Trophoblast cell (in vitro differentiated cells and primary cell): ENCODE measurements around the gene PRRX1.
A peak's percentile ranks its signal among the peaks of the same experiment; 100 is the strongest.

Experiments
- DNase-seq, 2 donors: peaks; one replicate each; pipeline ENCODE4 v3.0.0-alpha.2; 2016
- H2AFZ ChIP-seq: 2 replicates; pipeline ENCODE4 v1.6.1; 2013; ENCODE audit warnings: low read length, moderate library complexity, mild to moderate bottlenecking; ENCODE audit not compliant: insufficient read depth, poor library complexity
- H2AK5ac ChIP-seq: 2 replicates; pipeline ENCODE4 v1.6.1; 2013; ENCODE audit warnings: mild to moderate bottlenecking, low read length
- H2BK120ac ChIP-seq: 2 replicates; pipeline ENCODE4 v1.6.1; 2013; ENCODE audit warnings: low read length, mild to moderate bottlenecking, moderate library complexity; ENCODE audit not compliant: insufficient read depth, poor library complexity
- H2BK12ac ChIP-seq: 2 replicates; pipeline ENCODE4 v1.6.1; 2013; ENCODE audit warnings: mild to moderate bottlenecking, low read length, moderate library complexity
- H2BK5ac ChIP-seq: 2 replicates; pipeline ENCODE4 v1.6.1; 2013; ENCODE audit warnings: low read length, low read depth, moderate library complexity, mild to moderate bottlenecking; ENCODE audit not compliant: poor library complexity
- H3K14ac ChIP-seq: 2 replicates; pipeline ENCODE4 v1.6.1; 2013; ENCODE audit warnings: mild to moderate bottlenecking, low read length
- H3K18ac ChIP-seq: 2 replicates; pipeline ENCODE4 v1.6.1; 2013; ENCODE audit warnings: mild to moderate bottlenecking, low read length
- H3K23ac ChIP-seq: 2 replicates; pipeline ENCODE4 v1.6.1; 2013; ENCODE audit warnings: low read length
- H3K27ac ChIP-seq: 2 replicates; pipeline ENCODE4 v1.5.1; 2013; ENCODE audit warnings: low read depth, mild to moderate bottlenecking, inconsistent platforms, low read length, moderate library complexity
- H3K27me3 ChIP-seq: 2 replicates; pipeline ENCODE4 v1.6.1; 2013; ENCODE audit warnings: inconsistent platforms, mild to moderate bottlenecking, low read length, moderate library complexity; ENCODE audit not compliant: insufficient read depth
- H3K36me3 ChIP-seq, 2 experiments: 1 replicate in 1 of 2; 2 replicates in 1 of 2; pipeline ENCODE4 v1.6.1; 2013; ENCODE audit warnings: low read length in 2 of 2, mild to moderate bottlenecking in 2 of 2, moderate library complexity in 1 of 2; ENCODE audit not compliant: insufficient read depth in 2 of 2, control insufficient read depth in 1 of 2
- H3K4ac ChIP-seq: 2 replicates; pipeline ENCODE4 v1.6.1; 2013; ENCODE audit warnings: low read depth, mild to moderate bottlenecking, low read length, moderate library complexity
- H3K4me1 ChIP-seq, 2 experiments: 1 replicate in 1 of 2; 2 replicates in 1 of 2; pipeline ENCODE4 v1.6.1; 2013; ENCODE audit warnings: low read length in 2 of 2, mild to moderate bottlenecking in 2 of 2, moderate library complexity in 1 of 2; ENCODE audit not compliant: insufficient read depth in 2 of 2, control insufficient read depth in 1 of 2
- H3K4me2 ChIP-seq: 2 replicates; pipeline ENCODE4 v1.6.1; 2013; ENCODE audit warnings: inconsistent platforms, mild to moderate bottlenecking, low read length, moderate library complexity
- H3K4me3 ChIP-seq: 2 replicates; pipeline ENCODE4 v1.5.1; 2013; ENCODE audit warnings: mild to moderate bottlenecking, low read depth, low read length, inconsistent platforms
- H3K79me1 ChIP-seq: one replicate; pipeline ENCODE4 v1.6.1; 2013; ENCODE audit warnings: low read length
- H3K79me2 ChIP-seq: 2 replicates; pipeline ENCODE4 v1.6.1; 2013; ENCODE audit warnings: low read length, mild to moderate bottlenecking; ENCODE audit not compliant: control insufficient read depth, insufficient read depth, poor library complexity
- H3K9ac ChIP-seq: 2 replicates; pipeline ENCODE4 v1.6.1; 2013; ENCODE audit warnings: mild to moderate bottlenecking, low read length
- H3K9me3 ChIP-seq: 2 replicates; pipeline ENCODE4 v1.6.1; 2013; ENCODE audit warnings: low read depth, mild to moderate bottlenecking, control low read depth, inconsistent platforms, low read length; ENCODE audit not compliant: insufficient read depth
- H4K12ac ChIP-seq: 2 replicates; pipeline ENCODE4 v1.6.1; 2013; ENCODE audit warnings: low read depth, mild to moderate bottlenecking, low read length, moderate library complexity
- H4K8ac ChIP-seq: 2 replicates; pipeline ENCODE4 v1.6.1; 2013; ENCODE audit warnings: low read depth, mild to moderate bottlenecking, low read length, moderate library complexity
- H4K91ac ChIP-seq: one replicate; pipeline ENCODE4 v1.6.1; 2013; ENCODE audit warnings: low read depth, mild to moderate bottlenecking, low read length, moderate library complexity
- WGBS: extraction: QIAGEN DNeasy Blood & Tissue Kit; methylation state at CpG from one replicate; pipeline ENCODE4 v1.1.7; 2013; ENCODE audit warnings: missing lambda C conversion rate; ENCODE audit not compliant: insufficient read length, insufficient coverage; ENCODE audit errors: extremely low coverage; 5-methylcytosine and 5-hydroxymethylcytosine counted together

Gene PRRX1

GRCh38 chr1:170670802-170671628, 7.1 kb downstream of the PRRX1 start:
- H3K9ac ChIP-seq = no peak overlapping the region
- no peak overlapping the region for H3K4me3 ChIP-seq
- H3K18ac ChIP-seq = no peak overlapping the region
- H2BK5ac ChIP-seq = no peak overlapping the region
- no peak overlapping the region for H3K23ac ChIP-seq
- H4K91ac ChIP-seq = no peak overlapping the region
- H3K14ac ChIP-seq = no peak overlapping the region
- no peak overlapping the region for H2BK12ac ChIP-seq
- no peak overlapping the region for H3K4ac ChIP-seq
- H3K79me2 ChIP-seq = no peaks in the 10 kb centered on the region
- H3K79me1 ChIP-seq = no peaks in the 10 kb centered on the region
- H3K36me3 ChIP-seq = no peaks in the 10 kb centered on the region
- peak overlapping the region; percentile 25 for H3K4me2 ChIP-seq
- no peak overlapping the region for H4K8ac ChIP-seq
- no peak overlapping the region for H4K12ac ChIP-seq
- no peak overlapping the region for H2AK5ac ChIP-seq
- no CpG with 5 or more reads among the region's 29 CpGs for WGBS
- no peak overlapping the region for H2AFZ ChIP-seq
- peaks cover 11% of the 10 kb centered on the region for H3K9me3 ChIP-seq
- H3K27ac ChIP-seq = no peak overlapping the region
- H2BK120ac ChIP-seq = no peak overlapping the region
- H3K27me3 ChIP-seq = peaks cover 52% of the 10 kb centered on the region
- peak; percentile 11 to 31 for DNase-seq
- H3K4me1 ChIP-seq = no peaks in the 10 kb centered on the region

DNA sequence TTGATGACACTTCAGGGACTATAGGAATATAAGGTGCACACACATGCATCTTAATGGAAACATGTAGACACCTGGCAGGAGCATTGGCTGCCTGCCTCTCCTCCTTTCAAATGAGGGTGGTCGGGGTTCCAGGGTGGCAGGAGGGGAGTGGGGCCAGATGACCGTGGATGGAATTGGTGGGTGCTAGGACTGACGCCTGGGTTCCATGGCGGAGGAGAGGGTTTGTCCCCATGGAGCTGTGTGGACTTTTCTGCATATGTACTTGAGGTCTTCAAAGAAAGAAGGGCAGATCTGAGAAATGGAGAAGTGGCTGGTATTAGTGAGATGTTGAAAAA, 7.7 kb downstream of the PRRX1 start:
- WGBS = no CpG with 5 or more reads among the region's 4 CpGs
- no peak overlapping the region for H2AK5ac ChIP-seq
- no peaks in the 10 kb centered on the region for H3K4me1 ChIP-seq
- no peak overlapping the region for H3K27ac ChIP-seq
- H4K91ac ChIP-seq = no peak overlapping the region
- no peak overlapping the region for H3K14ac ChIP-seq
- no peak overlapping the region for H2BK120ac ChIP-seq
- H3K27me3 ChIP-seq = peaks cover 46% of the 10 kb centered on the region
- H3K79me2 ChIP-seq = no peaks in the 10 kb centered on the region
- DNase-seq = no peak
- H3K79me1 ChIP-seq = no peaks in the 10 kb centered on the region
- H3K9me3 ChIP-seq = peaks cover 11% of the 10 kb centered on the region
- H3K23ac ChIP-seq = no peak overlapping the region
- H3K4me3 ChIP-seq = no peak overlapping the region
- no peak overlapping the region for H2BK5ac ChIP-seq
- no peak overlapping the region for H4K12ac ChIP-seq
- H3K4me2 ChIP-seq = no peak overlapping the region
- H4K8ac ChIP-seq = no peak overlapping the region
- no peak overlapping the region for H3K18ac ChIP-seq
- H3K4ac ChIP-seq = no peak overlapping the region
- no peak overlapping the region for H3K9ac ChIP-seq
- no peaks in the 10 kb centered on the region for H3K36me3 ChIP-seq
- no peak overlapping the region for H2AFZ ChIP-seq
- H2BK12ac ChIP-seq = no peak overlapping the region

DNA sequence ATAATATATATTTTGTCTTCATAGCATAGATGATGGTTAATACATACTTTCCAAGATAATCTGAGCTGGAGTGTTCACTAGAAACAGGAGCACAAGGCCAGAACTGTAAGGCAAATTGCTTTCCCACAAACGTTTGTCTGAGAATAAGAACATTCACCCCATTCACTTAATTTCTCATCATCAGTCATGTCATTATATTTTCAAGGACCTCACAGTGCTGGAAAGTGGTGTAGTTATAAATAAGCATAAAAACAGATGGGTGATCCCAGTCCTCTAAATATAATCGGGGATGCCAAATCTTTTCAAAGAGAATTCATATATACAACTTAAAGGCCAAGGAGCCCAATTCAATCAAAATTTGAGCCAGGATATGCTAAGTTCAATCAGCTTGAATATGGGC, 8.4 kb downstream of the PRRX1 start:
- Histone ChIP-seq H2BK120ac (no peak overlapping the region), H3K36me3 (no peaks in the 10 kb centered on the region), H4K8ac (no peak overlapping the region), H3K4ac (no peak overlapping the region), H3K79me2 (no peaks in the 10 kb centered on the region), H3K27ac (no peak overlapping the region), H3K4me1 (no peaks in the 10 kb centered on the region), H2AK5ac (no peak overlapping the region), H3K14ac (no peak overlapping the region), H2BK12ac (no peak overlapping the region), H3K9me3 (peaks cover 6% of the 10 kb centered on the region), H3K4me3 (no peak overlapping the region), H4K12ac (no peak overlapping the region), H3K18ac (no peak overlapping the region), H3K23ac (no peak overlapping the region), H3K79me1 (no peaks in the 10 kb centered on the region), H2BK5ac (no peak overlapping the region), H2AFZ (no peak overlapping the region), H3K9ac (no peak overlapping the region), H3K27me3 (peaks cover 39% of the 10 kb centered on the region), H4K91ac (no peak overlapping the region), H3K4me2 (no peak overlapping the region)
- WGBS = no CpG with 5 or more reads among the region's 2 CpGs
- no peak for DNase-seq

- Histone ChIP-seq H4K8ac (no peak overlapping the region), H3K18ac (no peak overlapping the region), H3K27me3 (peaks cover 21% of the 10 kb centered on the region), H2AK5ac (no peak overlapping the region), H2BK120ac (no peak overlapping the region), H3K14ac (no peak overlapping the region), H3K4ac (no peak overlapping the region), H3K9ac (peak overlapping the region; percentile 19), H3K4me2 (no peak overlapping the region), H2BK5ac (no peak overlapping the region), H3K23ac (no peak overlapping the region), H4K12ac (no peak overlapping the region), H3K4me3 (no peak overlapping the region), H3K9me3 (peaks cover 2% of the 10 kb centered on the region), H3K36me3 (no peaks in the 10 kb centered on the region), H3K79me2 (no peaks in the 10 kb centered on the region), H3K79me1 (no peaks in the 10 kb centered on the region), H4K91ac (no peak overlapping the region), H2BK12ac (no peak overlapping the region), H3K27ac (no peak overlapping the region), H3K4me1 (no peaks in the 10 kb centered on the region), H2AFZ (no peak overlapping the region)
- no peak for DNase-seq
- no CpG with 5 or more reads among the region's 3 CpGs for WGBS
Measured at GRCh38 chr1:170674239-170674638, 10.3 kb downstream of the PRRX1 start.
